Naive B cell (primary cell): Measurements from ENCODE around the gene SH3D19. TPM values are rescaled to one million over a fixed set of nuclear protein-coding genes. Genes with fewer than 3 reads are reported as not detected.
"Not testable (repeated sequence)": the region's sequence is repeated elsewhere in the genome, so short reads cannot be mapped to it uniquely, and the experiment has no call there.

Experiments used
- ATAC-seq, 2 donors: fragments of 150-1000 bp; cut with Tn5 transposase; 2 replicates each; pipeline ENCODE4 v1.10.0; 2021; ENCODE audit warnings: low read depth in 2 of 2, mild to moderate bottlenecking in 2 of 2, moderate library complexity in 2 of 2
- DNase-seq: peaks from one replicate; pipeline ENCODE4 v3.0.0; 2022
- H3K27ac Mint-ChIP-seq, 6 donors: one replicate each; pipeline ENCODE4 v1.8.0; 2020 to 2022; ENCODE audit warnings: mild to moderate bottlenecking in 6 of 6, mixed read lengths in 6 of 6, moderate library complexity in 5 of 6, inconsistent platforms in 2 of 6
- H3K27me3 Mint-ChIP-seq, 3 donors: one replicate each; pipeline ENCODE4 v1.8.0; 2021 to 2022; ENCODE audit warnings: mixed read lengths in 3 of 3, mild to moderate bottlenecking in 1 of 3
- H3K36me3 Mint-ChIP-seq, 2 donors: one replicate each; pipeline ENCODE4 v1.8.0; 2020 to 2022; ENCODE audit warnings: mixed read lengths in 2 of 2, inconsistent platforms in 1 of 2, mild to moderate bottlenecking in 1 of 2
- H3K4me1 Mint-ChIP-seq, 3 donors: one replicate each; pipeline ENCODE4 v1.8.0; 2020 to 2022; ENCODE audit warnings: mixed read lengths in 3 of 3, inconsistent platforms in 1 of 3, mild to moderate bottlenecking in 1 of 3, moderate library complexity in 1 of 3
- H3K4me3 Mint-ChIP-seq, 8 donors: one replicate each; pipeline ENCODE4 v1.8.0; 2020 to 2022; ENCODE audit warnings: mild to moderate bottlenecking in 8 of 8, mixed read lengths in 8 of 8, moderate library complexity in 8 of 8, inconsistent platforms in 2 of 8
- H3K9me3 Mint-ChIP-seq, 7 donors: one replicate each; pipeline ENCODE4 v1.8.0; 2020 to 2022; ENCODE audit warnings: mixed read lengths in 7 of 7, mild to moderate bottlenecking in 5 of 7, inconsistent platforms in 2 of 7, moderate library complexity in 1 of 7
- polyA plus RNA-seq, 6 donors: library from polyadenylated mRNA; unstranded; fragments of 300-500 nt; fragmentation: Illumina TruSeq; gene quantifications; one replicate each; pipeline ENCODE4 v1.2.3, GENCODE V29; 2021; ENCODE audit warnings: low read depth in 6 of 6

SH3D19 gene
- polyA plus RNA-seq, 6 donors from 2014 or later = 1.7 to 3.7 (median 2.3) TPM; not detected in 2

- H3K27me3 Mint-ChIP-seq = peaks cover 0 to 11% (median 0%) of the 10 kb centered on the region in 3 donors
Measured at GRCh38 chr4:151153585-151153984, 171.8 kb downstream of the SH3D19 start.

GRCh38 chr4:151152028-151152427, 173.4 kb downstream of the SH3D19 start:
- peaks cover 0 to 2% (median 0%) of the 10 kb centered on the region in 3 donors for H3K4me1 Mint-ChIP-seq
- no peak for DNase-seq
- H3K36me3 Mint-ChIP-seq = no peaks in the 10 kb centered on the region
- H3K4me3 Mint-ChIP-seq = no peak overlapping the region
- H3K9me3 Mint-ChIP-seq = peaks cover 0 to 8% (median 0%) of the 10 kb centered on the region in 7 donors
- H3K27ac Mint-ChIP-seq = no peak overlapping the region
- H3K27me3 Mint-ChIP-seq = peaks cover 0 to 5% (median 0%) of the 10 kb centered on the region in 3 donors
- ATAC-seq = no peak

More at GRCh38 chr4:151153585-151153984, 171.8 kb downstream of the SH3D19 start:
- no peak overlapping the region for H3K4me3 Mint-ChIP-seq
- ATAC-seq = no peak
- peaks cover 0 to 2% (median 0%) of the 10 kb centered on the region in 3 donors for H3K4me1 Mint-ChIP-seq
- H3K9me3 Mint-ChIP-seq = peaks cover 0 to 15% (median 5%) of the 10 kb centered on the region in 7 donors
- H3K36me3 Mint-ChIP-seq = no peaks in the 10 kb centered on the region
- no peak for DNase-seq
- H3K27ac Mint-ChIP-seq = no peak overlapping the region

- H3K9me3 Mint-ChIP-seq = no peaks in the 10 kb centered on the region
- H3K36me3 Mint-ChIP-seq = no peaks in the 10 kb centered on the region
- no peak for DNase-seq
- no peak for ATAC-seq
- H3K27ac Mint-ChIP-seq = no peak overlapping the region
- H3K4me1 Mint-ChIP-seq = peaks cover 0 to 2% (median 0%) of the 10 kb centered on the region in 3 donors
- no peaks in the 10 kb centered on the region for H3K27me3 Mint-ChIP-seq
- no peak overlapping the region for H3K4me3 Mint-ChIP-seq
Measured at GRCh38 chr4:151150821-151151580, 174.4 kb downstream of the SH3D19 start.

- H3K27me3 Mint-ChIP-seq = no peaks in the 10 kb centered on the region
- H3K4me3 Mint-ChIP-seq = no peak overlapping the region
- DNase-seq (no peak), ATAC-seq (no peak)
- no peaks in the 10 kb centered on the region for H3K36me3 Mint-ChIP-seq
- no peaks in the 10 kb centered on the region for H3K9me3 Mint-ChIP-seq
- H3K4me1 Mint-ChIP-seq = no peaks in the 10 kb centered on the region
- H3K27ac Mint-ChIP-seq = no peak overlapping the region
Measured at GRCh38 chr4:151148261-151148660, 177.1 kb downstream of the SH3D19 start.

- Mint-ChIP-seq H3K27ac (peak overlapping the region in 1 of 6 donors; percentile 35), H3K36me3 (no peaks in the 10 kb centered on the region), H3K27me3 (no peaks in the 10 kb centered on the region), H3K4me3 (no peak overlapping the region), H3K9me3 (no peaks in the 10 kb centered on the region), H3K4me1 (no peaks in the 10 kb centered on the region)
- DNase-seq (no peak), ATAC-seq (no peak)
Measured at GRCh38 chr4:151147000-151147399, 178.4 kb downstream of the SH3D19 start.

- Mint-ChIP-seq H3K4me1 (no peaks in the 10 kb centered on the region), H3K27me3 (no peaks in the 10 kb centered on the region), H3K4me3 (no peak overlapping the region), H3K27ac (no peak overlapping the region), H3K9me3 (no peaks in the 10 kb centered on the region), H3K36me3 (no peaks in the 10 kb centered on the region)
- DNase-seq = no peak
- ATAC-seq = no peak
Measured at GRCh38 chr4:151144329-151145072, 180.9 kb downstream of the SH3D19 start.

- no peaks in the 10 kb centered on the region for H3K9me3 Mint-ChIP-seq
- H3K27ac Mint-ChIP-seq = no peak overlapping the region
- no peaks in the 10 kb centered on the region for H3K27me3 Mint-ChIP-seq
- H3K4me3 Mint-ChIP-seq = no peak overlapping the region
- no peaks in the 10 kb centered on the region for H3K4me1 Mint-ChIP-seq
- ATAC-seq = no peak
- no peak for DNase-seq
- H3K36me3 Mint-ChIP-seq = no peaks in the 10 kb centered on the region
Measured at GRCh38 chr4:151143811-151144210, 181.6 kb downstream of the SH3D19 start.

- no peak for DNase-seq
- no peaks in the 10 kb centered on the region for H3K27me3 Mint-ChIP-seq
- no peaks in the 10 kb centered on the region for H3K4me1 Mint-ChIP-seq
- H3K4me3 Mint-ChIP-seq = no peak overlapping the region
- no peaks in the 10 kb centered on the region for H3K36me3 Mint-ChIP-seq
- no peaks in the 10 kb centered on the region for H3K9me3 Mint-ChIP-seq
- H3K27ac Mint-ChIP-seq = no peak overlapping the region
- ATAC-seq = no peak
Measured at GRCh38 chr4:151143162-151143561, 182.2 kb downstream of the SH3D19 start.

- Mint-ChIP-seq H3K9me3 (no peaks in the 10 kb centered on the region), H3K27ac (no peak overlapping the region), H3K36me3 (no peaks in the 10 kb centered on the region), H3K4me1 (no peaks in the 10 kb centered on the region), H3K27me3 (no peaks in the 10 kb centered on the region), H3K4me3 (no peak overlapping the region)
- ATAC-seq (no peak), DNase-seq (no peak)
Measured at GRCh38 chr4:151142758-151143157, 182.6 kb downstream of the SH3D19 start.

GRCh38 chr4:151139814-151140213, 185.6 kb downstream of the SH3D19 start:
- no peaks in the 10 kb centered on the region for H3K9me3 Mint-ChIP-seq
- H3K4me1 Mint-ChIP-seq = no peaks in the 10 kb centered on the region
- H3K36me3 Mint-ChIP-seq = no peaks in the 10 kb centered on the region
- no peaks in the 10 kb centered on the region for H3K27me3 Mint-ChIP-seq
- DNase-seq = no peak
- no peak overlapping the region for H3K4me3 Mint-ChIP-seq
- H3K27ac Mint-ChIP-seq = no peak overlapping the region
- ATAC-seq = no peak

- H3K36me3 Mint-ChIP-seq, H3K9me3 Mint-ChIP-seq, DNase-seq, H3K27ac Mint-ChIP-seq, ATAC-seq, H3K4me3 Mint-ChIP-seq, H3K4me1 Mint-ChIP-seq, H3K27me3 Mint-ChIP-seq: not testable (repeated sequence)
Measured at GRCh38 chr4:151136048-151136447, 189.4 kb downstream of the SH3D19 start.

- no peak overlapping the region for H3K27ac Mint-ChIP-seq
- H3K4me1 Mint-ChIP-seq = no peaks in the 10 kb centered on the region
- no peak overlapping the region for H3K4me3 Mint-ChIP-seq
- no peak for DNase-seq
- no peaks in the 10 kb centered on the region for H3K27me3 Mint-ChIP-seq
- no peak for ATAC-seq
- H3K36me3 Mint-ChIP-seq = no peaks in the 10 kb centered on the region
- no peaks in the 10 kb centered on the region for H3K9me3 Mint-ChIP-seq
Measured at GRCh38 chr4:151133311-151133710, 192.1 kb downstream of the SH3D19 start.

- no peaks in the 10 kb centered on the region for H3K27me3 Mint-ChIP-seq
- DNase-seq (no peak), ATAC-seq (no peak)
- H3K4me1 Mint-ChIP-seq = peaks cover 0 to 5% (median 0%) of the 10 kb centered on the region in 3 donors
- no peaks in the 10 kb centered on the region for H3K9me3 Mint-ChIP-seq
- H3K36me3 Mint-ChIP-seq = no peaks in the 10 kb centered on the region
- no peak overlapping the region for H3K27ac Mint-ChIP-seq
- H3K4me3 Mint-ChIP-seq = no peak overlapping the region
Measured at GRCh38 chr4:151129796-151130195, 195.6 kb downstream of the SH3D19 start.

- Mint-ChIP-seq H3K27me3 (no peaks in the 10 kb centered on the region), H3K27ac (no peak overlapping the region), H3K4me1 (no peaks in the 10 kb centered on the region), H3K9me3 (no peaks in the 10 kb centered on the region), H3K4me3 (no peak overlapping the region), H3K36me3 (no peaks in the 10 kb centered on the region)
- DNase-seq = peak; percentile 39
- ATAC-seq = peak; percentile 75 to 86
Measured at GRCh38 chr4:151117371-151117962, 207.9 kb downstream of the SH3D19 start.
